Measurements from ENCODE around the gene UNC93A.

Gene UNC93A

DNA sequence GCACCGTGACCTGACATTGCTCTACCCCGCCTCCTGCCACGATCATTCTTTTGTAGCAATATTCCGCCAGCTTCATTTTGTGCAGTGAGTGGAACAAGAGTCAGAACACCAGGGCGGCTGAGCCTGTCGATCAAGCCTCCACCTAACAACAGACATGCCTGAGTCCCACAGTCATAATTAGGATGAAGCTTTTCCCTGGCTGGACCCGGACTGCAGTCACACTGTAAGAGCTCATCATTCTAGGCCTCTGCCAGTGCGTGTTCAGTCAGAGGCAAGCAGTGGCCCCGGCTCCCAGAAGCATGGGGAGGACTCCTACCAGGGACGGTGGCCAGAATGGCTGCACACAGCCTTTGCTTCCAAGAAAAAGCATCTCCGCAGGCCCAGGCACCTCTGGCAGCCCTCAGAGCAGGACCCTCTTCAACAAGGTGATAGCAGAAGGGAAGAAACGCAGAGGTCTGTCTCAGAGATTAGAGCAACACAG is 23.2 kb upstream of the UNC93A start:
- in situ Hi-C loops (cut with MboI; ENCODE audit: low sequenced_read_pairs, unreplicated experiment): no loop called here
- no peak for DNase-seq (ENCODE audit: low spot score)
- TF ChIP-seq CTCF (IDR thresholded peaks at IDR 0.05; ENCODE audit: borderline replicate concordance, control extremely low read depth, extremely low read depth, insufficient read depth, missing control alignments): no peak

- DNase-seq (ENCODE audit: low spot score): no peak
- TF ChIP-seq CTCF (IDR thresholded peaks at IDR 0.05; ENCODE audit: borderline replicate concordance, control extremely low read depth, extremely low read depth, insufficient read depth, missing control alignments): no peak
- in situ Hi-C loops (cut with MboI; ENCODE audit: low sequenced_read_pairs, unreplicated experiment): no loop called here
Observed at GRCh38 chr6:167268683-167269280, 22.3 kb upstream of the UNC93A start.

GRCh38 chr6:167270499-167271311 is 20.4 kb upstream of the UNC93A start:
- in situ Hi-C loops (cut with MboI; ENCODE audit: low sequenced_read_pairs, unreplicated experiment): no loop called here
- DNase-seq (ENCODE audit: low spot score): no peak
- no peak for TF ChIP-seq CTCF (IDR thresholded peaks at IDR 0.05; ENCODE audit: borderline replicate concordance, control extremely low read depth, extremely low read depth, insufficient read depth, missing control alignments)

DNA sequence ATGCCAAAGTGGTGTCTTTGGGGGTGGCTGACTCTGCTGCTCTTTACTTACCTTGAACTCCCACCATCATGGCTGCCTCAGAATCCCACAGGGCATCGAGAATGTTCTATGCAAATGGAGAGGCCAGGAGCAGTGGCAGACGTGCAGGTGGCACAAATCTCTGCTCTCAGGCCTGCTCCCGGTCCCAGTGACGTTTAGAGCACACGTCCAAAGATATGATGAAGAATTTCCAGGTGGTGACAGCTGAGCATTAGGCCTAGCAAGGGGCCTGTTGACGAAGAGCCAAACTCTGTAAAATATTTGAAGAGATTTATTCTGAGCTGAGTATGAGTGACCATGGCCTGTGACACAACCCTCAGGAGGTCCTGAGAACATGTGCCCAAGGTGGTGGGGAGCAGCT is 19.0 kb upstream of the UNC93A start:
- in situ Hi-C loops (cut with MboI; ENCODE audit: low sequenced_read_pairs, unreplicated experiment): no loop called here
- no peak for DNase-seq (ENCODE audit: low spot score)
- no peak for TF ChIP-seq CTCF (IDR thresholded peaks at IDR 0.05; ENCODE audit: borderline replicate concordance, control extremely low read depth, extremely low read depth, insufficient read depth, missing control alignments)

- no peak for TF ChIP-seq CTCF (IDR thresholded peaks at IDR 0.05; ENCODE audit: borderline replicate concordance, control extremely low read depth, extremely low read depth, insufficient read depth, missing control alignments)
- DNase-seq (ENCODE audit: low spot score): no peak
- in situ Hi-C loops (cut with MboI; ENCODE audit: low sequenced_read_pairs, unreplicated experiment): no loop called here
Observed at GRCh38 chr6:167272696-167273379, 18.3 kb upstream of the UNC93A start.

- TF ChIP-seq CTCF (IDR thresholded peaks at IDR 0.05; ENCODE audit: borderline replicate concordance, control extremely low read depth, extremely low read depth, insufficient read depth, missing control alignments): no peak
- DNase-seq (ENCODE audit: low spot score): no peak
- in situ Hi-C loops (cut with MboI; ENCODE audit: low sequenced_read_pairs, unreplicated experiment): no loop called here
Observed at GRCh38 chr6:167274270-167274669, 16.8 kb upstream of the UNC93A start.

Data from GM13976 (cell line).